Thoracic aorta (tissue), 2 donors: ENCODE measurements around the gene ACAD10. TPM values are rescaled to one million over a fixed set of nuclear protein-coding genes. Genes with fewer than 3 reads are reported as not detected.

ENCODE experiments used
- ATAC-seq: fragments of 150-250 bp; one replicate; pipeline ENCODE4 v1.8.0; 2017; ENCODE audit warnings: low read depth; ENCODE audit not compliant: insufficient number of reproducible peaks, low FRiP score
- DNase-seq: peaks from one replicate; pipeline ENCODE4 v3.0.0-alpha.2; 2020; ENCODE audit warnings: low spot score
- H3K27ac ChIP-seq, 2 donors: fragments of 200-600 bp; sonication (generic); 1 replicate in 1 of 2; 2 replicates in 1 of 2; pipeline ENCODE4 v1.5.1; 2016; ENCODE audit warnings: mild to moderate bottlenecking in 2 of 2, moderate library complexity in 2 of 2
- H3K27me3 ChIP-seq: fragments of 200-600 bp; sonication (generic); replicated peaks from 2 replicates; pipeline ENCODE4 v1.6.0; 2016; ENCODE audit warnings: mild to moderate bottlenecking; ENCODE audit not compliant: insufficient read depth
- H3K36me3 ChIP-seq: fragments of 200-600 bp; sonication (generic); one replicate; pipeline ENCODE4 v1.5.1; 2016
- H3K4me1 ChIP-seq, 2 donors: fragments of 200-600 bp; sonication (generic); 1 replicate in 1 of 2; 2 replicates in 1 of 2; pipeline versions ENCODE4 v1.5.1 to v1.6.0; 2016; ENCODE audit warnings: low read depth in 2 of 2, mild to moderate bottlenecking in 1 of 2; ENCODE audit not compliant: control insufficient read depth in 1 of 2
- H3K4me3 ChIP-seq: fragments of 200-600 bp; sonication (generic); 2 replicates; pipeline ENCODE4 v1.5.1; 2016; ENCODE audit warnings: mild to moderate bottlenecking
- H3K9me3 ChIP-seq: fragments of 200-600 bp; sonication (generic); 2 replicates; pipeline ENCODE4 v1.5.1; 2016
- CTCF ChIP-seq: fragments of 200-600 bp; sonication (generic); IDR thresholded peaks from one replicate; pipeline ENCODE4 v1.5.1; 2019; ENCODE audit warnings: antibody characterized with exemption
- total RNA-seq, 2 donors: library from RNA; depleted of rRNA; stranded (reverse); fragments of >200 nt; gene quantifications; one replicate each; pipeline versions ENCODE4 v1.1.0 to v1.2.3, GENCODE V29; 2016

Gene ACAD10
- 10 to 100 TPM; 15.8 to 17.6 TPM for total RNA-seq

- peaks cover 15 to 26% of the 10 kb centered on the region in 2 donors for H3K4me1 ChIP-seq
- H3K36me3 ChIP-seq, result peaks cover 9% of the 10 kb centered on the region
- no peaks in the 10 kb centered on the region for H3K27me3 ChIP-seq
- H3K27ac ChIP-seq, result peak within 1 kb of the TSS; percentile 74 to 82
- DNase-seq, result peak; percentile 65
- no peaks in the 10 kb centered on the region for H3K9me3 ChIP-seq
- ATAC-seq, result peak; percentile 89
- peak within 1 kb of the TSS; percentile 86 for H3K4me3 ChIP-seq
- TF ChIP-seq CTCF, result no peak
These were observed at the start of gene ACAD10, which contains the start of gene BRAP for GRCh38 chr12:111685811-111686573. Gene ACAD10 (plus strand): TSS chr12:111686053. CDS start chr12:111692710, 6,657 bp downstream. Gene BRAP (minus strand): TSS chr12:111685956. CDS start chr12:111685792, 164 bp downstream.

- ATAC-seq (no peak), DNase-seq (peak; percentile 5)
- Histone ChIP-seq H3K4me3 (peak overlapping the region; percentile 58), H3K27me3 (no peaks in the 10 kb centered on the region), H3K4me1 (peaks cover 5 to 20% of the 10 kb centered on the region in 2 donors), H3K36me3 (no peaks in the 10 kb centered on the region), H3K9me3 (no peaks in the 10 kb centered on the region), H3K27ac (peak overlapping the region; percentile 59 to 71)
- no peak for TF ChIP-seq CTCF
These were observed 49.5 kb upstream of the ACAD10 start for GRCh38 chr12:111636209-111636945.

- no peak for DNase-seq
- peaks cover 5 to 29% of the 10 kb centered on the region in 2 donors for H3K4me1 ChIP-seq
- H3K27ac ChIP-seq, result no peak overlapping the region
- no peaks in the 10 kb centered on the region for H3K27me3 ChIP-seq
- TF ChIP-seq CTCF, result no peak
- H3K9me3 ChIP-seq, result no peaks in the 10 kb centered on the region
- no peak for ATAC-seq
- H3K36me3 ChIP-seq, result no peaks in the 10 kb centered on the region
- no peak overlapping the region for H3K4me3 ChIP-seq
These were observed 47.3 kb upstream of the ACAD10 start for GRCh38 chr12:111638556-111638955.

GRCh38 chr12:111640506-111640905, 45.3 kb upstream of the ACAD10 start:
- ATAC-seq (no peak), DNase-seq (no peak)
- H3K4me1 ChIP-seq, result peaks cover 5 to 33% of the 10 kb centered on the region in 2 donors
- no peak overlapping the region for H3K4me3 ChIP-seq
- peaks cover 2% of the 10 kb centered on the region for H3K36me3 ChIP-seq
- H3K27me3 ChIP-seq, result no peaks in the 10 kb centered on the region
- no peak overlapping the region for H3K27ac ChIP-seq
- H3K9me3 ChIP-seq, result no peaks in the 10 kb centered on the region
- no peak for TF ChIP-seq CTCF
